K562 (cell line): ENCODE data around the gene CADM2. TPM values are rescaled to one million over a fixed set of nuclear protein-coding genes. Genes with fewer than 3 reads are reported as not detected.

Experiments
- HDAC6 ChIP-seq: IDR thresholded peaks from 2 replicates; pipeline ENCODE4 v1.6.1; 2012; ENCODE audit warnings: low read depth, mild to moderate bottlenecking, control low read depth, inconsistent platforms, low read length, moderate library complexity
- HLTF ChIP-seq: fragments of 450-650 bp; IDR thresholded peaks from 2 replicates; pipeline ENCODE4 v1.6.1; 2016
- MGA ChIP-seq: fragments of 450-650 bp; IDR thresholded peaks from 2 replicates; pipeline ENCODE4 v1.6.1; 2016; ENCODE audit warnings: mild to moderate bottlenecking, moderate library complexity
- ZNF830 ChIP-seq: fragments of 250-450 bp; sonication (Bioruptor Pico); IDR thresholded peaks from 2 replicates; pipeline ENCODE4 v1.5.0; 2021; ENCODE audit warnings: mild to moderate bottlenecking
- polyA plus RNA-seq, 8 experiments: library from polyadenylated mRNA; depleted of rRNA in 4 of 8; stranded (reverse) in 5 of 8; unstranded in 3 of 8; fragments of >200 nt; fragmentation: Nextera tagmentation in 2 of 8; fragmentation: Illumina TruSeq in 1 of 8; extraction: Ambion mirVana in 2 of 8; extraction: Trizol in 1 of 8; gene quantifications; 2 replicates each; pipeline versions ENCODE4 v1.2.1 to v1.2.3, GENCODE V29; 2011 to 2014; ENCODE audit warnings: inconsistent platforms in 1 of 8, missing spikeins in 1 of 8
- total RNA-seq, 7 experiments: library from RNA; depleted of rRNA in 6 of 7; stranded (reverse); fragments of >200 nt in 6 of 7; fragmentation: Illumina TruSeq in 2 of 7; extraction: Trizol in 2 of 7; gene quantifications; 2 replicates each; pipeline versions ENCODE4 v1.2.1 to v1.2.3, GENCODE V29; 2011 to 2021; ENCODE audit warnings: low replicate concordance in 1 of 7

CADM2 gene
- total and polyA plus RNA-seq, 9 of the 15 experiments (the other 6 are each of a cell fraction or from before 2014, with no cell fraction given): 0.11 to 3.2 (median 0.95) TPM

- TF ChIP-seq MGA (no peak), HDAC6 (no peak), HLTF (no peak), ZNF830 (CRISPR knock-in tag) (no peak)
Measured at GRCh38 chr3:85053626-85054025, 94.8 kb downstream of the CADM2 start (continued).
